Testis (tissue), 5 donors: Measurements from ENCODE around the gene REPIN1. TPM values are rescaled to one million over a fixed set of nuclear protein-coding genes. Genes with fewer than 3 reads are reported as not detected.

Experiments
- DNase-seq: peaks from one replicate; pipeline ENCODE4 v3.0.0-alpha.2; 2019
- H3K27ac ChIP-seq, 2 donors: fragments of 200-600 bp; sonication (generic); one replicate each; pipeline ENCODE4 v1.5.1; 2019
- H3K27me3 ChIP-seq: fragments of 200-600 bp; sonication (generic); one replicate; pipeline ENCODE4 v1.5.1; 2019
- H3K36me3 ChIP-seq: fragments of 200-600 bp; sonication (generic); one replicate; pipeline ENCODE4 v1.5.1; 2017; ENCODE audit warnings: low read depth; ENCODE audit errors: missing control alignments
- H3K4me1 ChIP-seq: fragments of 200-600 bp; sonication (generic); one replicate; pipeline ENCODE4 v1.5.1; 2019
- H3K4me3 ChIP-seq, 2 donors: fragments of 200-600 bp; sonication (generic); one replicate each; pipeline ENCODE4 v1.5.1; 2017 to 2019
- H3K9me3 ChIP-seq: fragments of 200-600 bp; sonication (generic); one replicate; pipeline ENCODE4 v1.5.1; 2017
- POLR2A ChIP-seq: fragments of 450-650 bp; IDR thresholded peaks from one replicate; pipeline ENCODE4 v1.6.1; 2017; ENCODE audit warnings: antibody characterized with exemption, mild to moderate bottlenecking, moderate library complexity
- WGBS, 2 donors: methylation state at CpG; one replicate each; pipeline ENCODE4 v1.1.5; 2018; 5-methylcytosine and 5-hydroxymethylcytosine counted together
- intact Hi-C: fragments of 100-400 bp; cut with DNase I; formaldehyde crosslinking; loops from one replicate; pipeline ENCODE4 v1.15.1; 2023; ENCODE audit warnings: low total_unique reads
- long read RNA-seq, 2 donors: transcript quantifications; one replicate each; lab custom pipeline, GENCODE V29; 2026
- polyA plus RNA-seq: library from polyadenylated mRNA; stranded (reverse); fragments of 350-450 nt; fragmentation: Illumina TruSeq; extraction: RNeasy Lipid Tissue Mini Kit (QIAGEN cat#74804); gene quantifications from one replicate; pipeline ENCODE4 v1.2.3, GENCODE V29; 2014; ENCODE audit warnings: low read depth, low replicate concordance; ENCODE audit not compliant: insufficient read depth
- total RNA-seq, 2 donors: library from RNA; depleted of rRNA; stranded (reverse); fragments of >200 nt; gene quantifications; one replicate each; pipeline ENCODE4 v1.2.3, GENCODE V29; 2016
- TF ChIP-seq, protein P1 (sequence below), 3 experiments: fragments of 450-650 bp in 2 of 3; fragments of 200-600 bp in 1 of 3; sonication (generic) in 1 of 3; IDR thresholded peaks; one replicate each; pipeline ENCODE4 v1.5.1; 2016 to 2019; ENCODE audit warnings: antibody characterized with exemption in 3 of 3, mild to moderate bottlenecking in 2 of 3, moderate library complexity in 1 of 3

Gene REPIN1
- total RNA-seq (10 to 100 TPM; 59.1 to 73.9 TPM), polyA plus RNA-seq (45.4 TPM)
- long read RNA-seq, donor 1, transcript REPIN1-203 (2 exons, 2,969 nt), result minor isoform, 11 of 88 reads
- long read RNA-seq, donor 1, transcript REPIN1-202 (1 exons, 2,876 nt), result major isoform, 72 of 88 reads
- long read RNA-seq, donor 1, partial matches to known transcripts, result 0 of 88 reads
- long read RNA-seq, donor 1, other reads (novel, unspliced or antisense), result 0 of 88 reads
- long read RNA-seq, donor 2, transcript REPIN1-203 (2 exons, 2,969 nt), result minor isoform, 7 of 42 reads
- long read RNA-seq, donor 2, transcript REPIN1-202 (1 exons, 2,876 nt), result major isoform, 31 of 42 reads
- long read RNA-seq, donor 2, partial matches to known transcripts, result 0 of 42 reads
- long read RNA-seq, donor 2, other reads (novel, unspliced or antisense), result 0 of 42 reads

DNA sequence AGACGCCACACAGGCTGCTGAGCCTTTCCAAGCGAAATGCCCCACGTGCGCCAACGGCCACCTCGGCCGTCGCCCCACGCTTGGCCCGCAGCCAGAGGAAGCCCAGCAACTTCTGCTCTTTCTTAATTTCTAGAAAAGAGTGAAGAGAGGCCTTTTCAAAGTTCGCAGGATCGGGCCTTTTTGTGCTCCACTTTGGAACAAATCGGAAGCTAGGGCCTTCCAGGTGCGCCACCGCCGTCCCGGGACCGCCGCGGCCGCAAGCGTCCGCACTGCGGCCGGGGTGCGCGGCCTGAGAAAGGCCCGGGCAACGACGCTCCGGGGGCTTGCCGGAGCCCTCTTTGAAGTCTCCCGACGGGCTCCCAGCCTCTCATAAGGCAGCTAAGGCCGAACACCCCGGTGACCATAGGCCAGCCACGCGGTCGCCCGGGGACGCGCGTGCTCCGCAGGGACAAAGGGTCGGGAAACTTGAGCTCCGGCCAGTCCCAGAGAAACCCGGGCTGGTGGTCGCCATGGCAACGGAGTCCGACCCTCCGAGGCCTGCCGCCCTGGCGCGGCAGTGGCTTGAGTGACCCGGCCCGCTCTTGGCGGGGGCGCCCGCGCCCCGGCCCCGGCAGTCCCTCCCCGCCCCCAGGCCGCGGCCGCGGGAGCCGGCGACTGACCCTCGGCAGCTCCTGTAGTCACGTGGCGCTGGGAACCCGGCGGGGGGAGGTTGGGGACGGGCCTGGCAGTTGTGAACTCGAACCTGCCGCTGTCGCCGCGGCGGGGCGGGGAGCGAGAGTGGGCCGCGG is at the start of gene REPIN1:
Gene REPIN1, plus strand, starts transcription at position 727 of the 788 bp plus-strand sequence. CDS start 890 bp downstream, outside the sequence.
- DNase-seq, result peak; percentile 91
- peaks cover 17% of the 10 kb centered on the region for H3K4me1 ChIP-seq
- H3K27me3 ChIP-seq, result no peaks in the 10 kb centered on the region
- H3K27ac ChIP-seq, result peak within 1 kb of the TSS; percentile 94 to 96
- no peak for TF ChIP-seq POLR2A
- TF ChIP-seq, protein P1, sequence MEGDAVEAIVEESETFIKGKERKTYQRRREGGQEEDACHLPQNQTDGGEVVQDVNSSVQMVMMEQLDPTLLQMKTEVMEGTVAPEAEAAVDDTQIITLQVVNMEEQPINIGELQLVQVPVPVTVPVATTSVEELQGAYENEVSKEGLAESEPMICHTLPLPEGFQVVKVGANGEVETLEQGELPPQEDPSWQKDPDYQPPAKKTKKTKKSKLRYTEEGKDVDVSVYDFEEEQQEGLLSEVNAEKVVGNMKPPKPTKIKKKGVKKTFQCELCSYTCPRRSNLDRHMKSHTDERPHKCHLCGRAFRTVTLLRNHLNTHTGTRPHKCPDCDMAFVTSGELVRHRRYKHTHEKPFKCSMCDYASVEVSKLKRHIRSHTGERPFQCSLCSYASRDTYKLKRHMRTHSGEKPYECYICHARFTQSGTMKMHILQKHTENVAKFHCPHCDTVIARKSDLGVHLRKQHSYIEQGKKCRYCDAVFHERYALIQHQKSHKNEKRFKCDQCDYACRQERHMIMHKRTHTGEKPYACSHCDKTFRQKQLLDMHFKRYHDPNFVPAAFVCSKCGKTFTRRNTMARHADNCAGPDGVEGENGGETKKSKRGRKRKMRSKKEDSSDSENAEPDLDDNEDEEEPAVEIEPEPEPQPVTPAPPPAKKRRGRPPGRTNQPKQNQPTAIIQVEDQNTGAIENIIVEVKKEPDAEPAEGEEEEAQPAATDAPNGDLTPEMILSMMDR (IDR thresholded peaks at IDR 0.05), result no peak
- intact Hi-C loops, result no loop called here
- no peaks in the 10 kb centered on the region for H3K9me3 ChIP-seq
- WGBS, 2 donors, result 0 to 2% methylated on average over 33 to 38 of the region's 85 CpGs
- no peaks in the 10 kb centered on the region for H3K36me3 ChIP-seq
- peak within 1 kb of the TSS; percentile 86 to 94 for H3K4me3 ChIP-seq

DNA sequence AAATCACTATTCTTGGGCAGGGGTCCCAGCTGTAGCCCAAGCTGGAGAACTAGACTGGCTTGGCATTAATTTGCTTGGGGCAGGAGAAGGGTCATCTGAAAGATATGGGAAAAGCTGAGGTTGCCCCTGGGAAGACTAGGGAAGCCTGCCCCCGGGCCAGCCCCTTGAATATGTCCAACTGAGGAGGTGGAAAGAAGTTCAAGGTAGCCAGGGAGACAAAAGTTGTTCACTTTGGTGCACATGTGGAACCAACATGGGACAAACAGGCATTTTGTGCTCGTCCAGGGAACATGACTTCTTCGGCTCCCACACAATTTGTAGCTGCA is 46.9 kb upstream of the REPIN1 start:
- Histone ChIP-seq H3K27me3 (no peaks in the 10 kb centered on the region), H3K9me3 (no peaks in the 10 kb centered on the region), H3K4me1 (peaks cover 11% of the 10 kb centered on the region), H3K4me3 (no peak overlapping the region), H3K36me3 (no peaks in the 10 kb centered on the region), H3K27ac (no peak overlapping the region)
- no peak for DNase-seq
- WGBS, 2 donors, result 80 to 84% methylated on average over 3 of the region's 3 CpGs
- no peak for TF ChIP-seq POLR2A
- TF ChIP-seq, protein P1 (IDR thresholded peaks at IDR 0.05), result no peak
- intact Hi-C loops, result no loop called here

DNA sequence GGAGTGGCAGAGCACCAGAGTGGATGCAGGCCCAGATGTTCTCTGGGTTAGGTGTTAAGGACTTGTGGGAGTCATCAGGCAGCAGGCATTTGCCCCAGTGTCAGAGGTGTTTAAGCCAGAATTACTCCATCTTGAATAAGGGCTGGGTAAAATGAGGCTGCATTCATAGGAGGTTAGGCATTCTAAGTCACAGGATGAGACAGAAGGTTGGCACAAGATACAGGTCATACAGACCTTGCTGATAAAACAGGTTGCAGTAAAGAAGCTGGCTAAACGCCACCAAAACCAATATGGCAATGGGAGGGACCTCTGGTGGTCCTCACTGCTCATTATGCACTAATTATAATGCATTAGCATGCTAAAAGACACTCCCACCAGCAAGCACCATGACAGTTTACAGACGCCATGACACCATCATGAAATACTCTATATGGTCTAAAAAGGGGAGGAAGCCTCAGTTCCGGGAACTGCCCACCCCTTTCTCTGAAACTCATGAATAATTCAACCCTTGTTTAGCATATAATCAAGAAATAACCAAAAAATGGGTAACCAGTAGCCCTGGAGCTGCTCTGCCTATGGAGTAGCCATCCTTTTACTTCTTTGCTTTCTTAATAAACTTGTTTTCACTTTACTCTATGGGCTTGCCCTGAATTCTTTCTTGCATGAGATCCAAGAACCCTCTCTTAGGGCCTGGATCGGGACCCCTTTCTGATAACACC is 46.3 kb upstream of the REPIN1 start:
- no peak for DNase-seq

DNA sequence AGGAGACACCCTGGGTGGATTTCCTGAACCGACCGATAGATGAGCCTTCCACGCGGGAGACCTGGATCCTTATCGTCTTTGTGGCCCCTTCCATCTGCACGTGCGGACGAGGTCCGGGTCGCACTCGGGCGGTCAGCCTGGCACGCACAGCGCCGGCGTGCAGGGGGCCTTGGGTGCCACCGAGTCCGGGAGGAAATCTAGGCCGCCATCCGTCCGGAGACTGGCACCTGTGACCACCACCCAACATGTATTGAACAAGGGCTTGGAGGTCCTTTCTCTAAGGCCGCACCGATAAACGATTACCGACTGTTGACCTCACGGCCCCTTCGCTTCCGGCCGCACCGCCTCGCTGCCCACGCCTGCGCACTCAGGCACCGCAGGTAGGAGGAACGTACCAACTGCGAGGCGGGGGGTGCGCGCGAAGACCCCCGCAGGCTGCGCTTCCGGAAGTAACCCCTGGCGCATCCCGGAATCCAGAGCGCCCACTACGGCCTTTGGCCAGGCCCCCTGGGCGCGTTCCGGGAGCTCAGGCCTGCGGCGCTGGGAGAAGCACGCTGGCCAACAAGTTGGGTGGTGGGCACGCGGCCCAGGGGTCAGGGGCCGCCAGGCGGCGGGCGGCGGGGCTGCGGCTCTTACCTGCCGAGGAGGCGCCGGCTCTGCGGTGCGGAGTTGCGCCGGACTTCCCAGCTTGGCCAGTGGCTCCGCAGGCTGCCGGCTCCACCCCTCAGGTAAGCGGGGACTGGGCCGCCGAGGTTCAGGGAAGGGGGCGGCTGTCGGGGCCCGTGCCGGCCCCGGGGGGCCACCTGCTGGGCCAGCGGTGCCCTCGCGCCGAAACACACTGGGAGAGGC is 45.6 kb upstream of the REPIN1 start, which contains the start of the genes ACTR3C and LRRC61:
Gene ACTR3C, minus strand, starts transcription at position 713 of the 849 bp plus-strand sequence. CDS start 28,249 bp downstream, outside the sequence.
Gene LRRC61, plus strand, starts transcription at position 523 of the 849 bp plus-strand sequence. CDS start 13,507 bp downstream, outside the sequence.
- WGBS, 2 donors, result 2 to 26% methylated on average over 4 to 77 of the region's 82 CpGs

More for the DNA sequence above, 46.3 kb upstream of the REPIN1 start:
- intact Hi-C loops, result no loop called here
- no peaks in the 10 kb centered on the region for H3K36me3 ChIP-seq
- peaks cover 11% of the 10 kb centered on the region for H3K4me1 ChIP-seq
- no peaks in the 10 kb centered on the region for H3K9me3 ChIP-seq
- H3K27ac ChIP-seq, result peak overlapping the region in 1 of 2 donors; percentile 52
- peak overlapping the region; percentile 77 to 81 for H3K4me3 ChIP-seq
- WGBS, 2 donors, result 52 to 62% methylated on average over 4 of the region's 4 CpGs
- H3K27me3 ChIP-seq, result no peaks in the 10 kb centered on the region
- TF ChIP-seq, protein P1 (IDR thresholded peaks at IDR 0.05), result no peak
- TF ChIP-seq POLR2A, result no peak

More for the DNA sequence above, 45.6 kb upstream of the REPIN1 start, which contains the start of the genes ACTR3C and LRRC61:
- peak within 1 kb of the TSS; percentile 77 to 81 for H3K4me3 ChIP-seq
- no peaks in the 10 kb centered on the region for H3K36me3 ChIP-seq
- DNase-seq, result peak; percentile 80
- no peaks in the 10 kb centered on the region for H3K9me3 ChIP-seq
- H3K27ac ChIP-seq, result peak within 1 kb of the TSS; percentile 52 to 68
- intact Hi-C loops, result no loop called here
- no peak for TF ChIP-seq POLR2A
- TF ChIP-seq, protein P1 (IDR thresholded peaks at IDR 0.05), result no peak
- no peaks in the 10 kb centered on the region for H3K27me3 ChIP-seq
- H3K4me1 ChIP-seq, result peaks cover 11% of the 10 kb centered on the region
